ENCODE data around the gene PYCR2.
A peak's percentile ranks its signal among the peaks of the same experiment; 100 is the strongest.
"Not testable (repeated sequence)": the region's sequence is repeated elsewhere in the genome, so short reads cannot be mapped to it uniquely, and the experiment has no call there.

Gene PYCR2

DNA sequence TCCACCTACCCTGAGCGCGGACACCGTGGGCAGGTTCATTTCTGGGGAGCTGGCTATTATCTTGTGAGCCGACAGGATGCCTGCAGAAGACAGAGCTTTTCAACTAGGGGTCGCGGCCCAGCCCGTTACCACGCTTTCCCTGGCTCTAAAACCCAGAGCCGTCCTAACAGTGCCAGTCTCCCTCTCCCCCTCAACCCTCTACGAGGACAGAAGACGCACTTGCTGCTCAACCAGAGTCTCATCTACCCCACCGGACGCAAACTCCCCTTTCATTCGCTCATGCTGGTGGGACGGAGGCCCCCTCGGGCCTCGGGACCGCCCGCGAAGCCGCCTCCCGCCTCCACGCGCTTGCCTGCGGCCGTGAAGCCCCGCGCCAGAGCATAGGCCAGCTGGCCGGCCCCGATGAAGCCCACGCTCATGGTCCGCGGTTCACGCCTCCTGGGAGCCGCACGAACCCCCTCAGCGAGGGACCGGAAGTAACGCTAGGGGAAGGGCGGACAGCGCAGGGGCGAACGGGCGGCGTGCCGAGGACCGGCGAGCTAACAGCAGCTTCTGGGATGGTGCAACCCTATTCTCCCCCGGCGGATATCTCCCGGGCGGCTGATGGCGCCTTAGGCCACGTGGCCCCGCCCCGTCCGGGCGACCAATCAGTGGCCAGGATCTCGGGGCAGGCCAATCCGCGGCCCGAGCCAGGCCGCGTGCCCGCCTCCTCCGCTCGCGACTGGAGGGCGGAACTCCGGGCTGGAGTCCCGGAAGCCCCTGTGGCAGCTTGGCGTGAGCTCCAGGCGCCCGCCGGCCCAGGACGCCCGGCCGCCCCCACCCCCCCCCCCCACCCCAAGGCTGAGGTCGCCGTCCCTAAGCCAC, at the start of gene PYCR2:
TSS of gene PYCR2 (minus strand) at position 559 of the 864 bp plus-strand sequence. CDS start at position 419, 140 bp downstream.
- DNase-seq (ENCODE audit: low read depth), result peak; percentile 92

DNA sequence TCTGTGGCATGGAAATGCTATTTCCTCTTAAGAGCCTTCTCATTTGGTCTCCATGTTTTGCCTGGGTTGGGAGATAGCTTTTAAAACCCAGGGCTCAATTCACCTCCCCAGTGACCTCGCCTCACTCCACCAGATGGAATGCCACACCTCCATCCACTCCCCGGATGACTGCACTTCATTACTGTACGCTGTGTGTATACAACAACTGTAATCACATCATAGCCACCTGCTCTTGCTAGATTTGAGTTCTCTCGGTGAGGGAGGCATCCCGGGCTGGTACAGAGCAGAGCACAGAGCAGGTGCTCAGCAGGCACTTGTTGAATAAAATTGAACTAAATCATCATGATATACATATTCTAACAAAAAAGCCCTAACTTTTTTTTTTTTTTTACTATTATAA, 49.1 kb upstream of the PYCR2 start:
- no peak for DNase-seq (ENCODE audit: low read depth)

DNA sequence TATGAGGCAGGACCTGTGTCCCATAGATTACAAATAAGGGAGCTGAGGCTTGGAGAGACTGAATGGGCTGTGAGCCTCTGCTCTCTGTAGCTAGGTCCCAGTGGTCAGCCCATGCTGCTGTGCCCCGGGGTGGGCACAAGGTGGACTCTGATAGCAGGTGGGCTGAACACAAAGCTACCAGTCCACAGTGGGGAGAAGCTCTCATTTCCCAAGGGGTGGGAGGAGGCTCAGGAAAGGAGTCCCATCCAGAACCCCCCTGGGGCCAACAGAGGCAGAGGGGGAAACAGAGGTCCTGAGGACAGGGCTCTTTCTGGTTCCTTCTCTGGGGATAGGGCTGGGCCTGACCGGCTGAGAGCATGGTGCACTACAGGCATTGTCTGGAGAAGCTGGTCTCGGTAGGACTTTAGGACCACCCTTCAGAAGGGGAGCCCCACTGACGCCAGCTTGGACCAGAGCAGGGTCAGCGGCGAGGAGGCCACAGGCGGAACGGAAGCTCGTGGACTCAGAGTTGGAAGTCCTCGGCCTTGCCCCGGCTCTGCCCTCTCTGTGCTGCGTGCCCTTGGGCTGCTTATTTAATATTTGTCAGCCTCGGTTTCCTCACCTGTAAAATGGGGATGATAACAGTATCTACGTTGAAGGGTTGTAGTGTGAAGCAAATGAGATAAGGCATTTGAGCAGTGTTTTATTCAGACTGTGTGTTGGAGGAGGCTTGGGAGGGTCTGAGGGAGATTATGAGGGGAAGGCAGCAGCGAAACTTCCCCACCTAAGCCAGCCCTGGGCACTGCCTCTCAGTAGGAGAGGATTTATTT, 48.5 kb upstream of the PYCR2 start:
- no peak for DNase-seq (ENCODE audit: low read depth)

DNA sequence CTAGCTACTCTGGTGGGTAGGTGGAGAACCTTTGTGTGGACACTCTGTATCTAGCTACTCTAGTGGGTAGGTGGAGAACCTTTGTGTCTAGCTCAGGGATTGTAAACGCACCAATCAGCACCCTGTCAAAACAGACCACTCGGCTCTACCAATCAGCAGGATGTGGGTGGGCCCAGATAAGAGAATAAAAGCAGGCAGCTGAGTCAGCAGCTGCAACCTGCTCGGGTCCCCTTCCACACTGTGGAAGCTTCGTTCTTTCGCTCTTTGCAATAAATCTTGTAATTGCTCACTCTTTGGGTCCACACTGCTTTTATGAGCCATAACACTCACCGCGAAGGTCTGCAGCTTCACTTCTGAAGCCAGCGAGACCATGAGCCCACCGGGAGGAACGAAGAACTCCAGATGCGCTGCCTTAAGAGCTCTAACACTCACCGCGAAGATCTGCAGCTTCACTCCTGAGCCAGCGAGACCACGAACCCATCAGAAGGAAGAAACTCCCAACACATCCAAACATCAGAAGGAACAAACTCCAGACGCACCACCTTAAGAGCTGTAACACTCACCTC, 46.6 kb upstream of the PYCR2 start:
- DNase-seq (ENCODE audit: low read depth), result not testable (repeated sequence)

DNA sequence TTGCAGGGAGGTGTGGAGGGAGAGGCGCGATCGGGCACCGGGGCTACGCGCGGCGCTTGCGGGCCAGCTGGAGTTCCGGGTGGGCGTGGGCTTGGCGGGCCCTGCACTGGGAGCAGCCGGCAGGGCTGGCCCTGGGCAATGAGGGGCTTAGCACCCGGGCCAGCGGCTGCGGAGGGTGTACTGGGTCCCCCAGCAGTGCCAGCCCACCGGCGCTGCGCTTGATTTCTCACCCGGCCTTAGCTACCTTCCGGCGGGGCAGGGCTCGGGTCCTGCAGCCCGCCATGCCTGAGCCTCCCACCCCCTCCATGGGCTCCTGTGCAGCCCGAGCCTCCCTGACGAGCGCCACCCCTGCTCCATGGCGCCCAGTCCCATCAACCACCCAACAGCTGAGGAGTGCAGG, 45.7 kb upstream of the PYCR2 start:
- DNase-seq (ENCODE audit: low read depth), result not testable (repeated sequence)

DNA sequence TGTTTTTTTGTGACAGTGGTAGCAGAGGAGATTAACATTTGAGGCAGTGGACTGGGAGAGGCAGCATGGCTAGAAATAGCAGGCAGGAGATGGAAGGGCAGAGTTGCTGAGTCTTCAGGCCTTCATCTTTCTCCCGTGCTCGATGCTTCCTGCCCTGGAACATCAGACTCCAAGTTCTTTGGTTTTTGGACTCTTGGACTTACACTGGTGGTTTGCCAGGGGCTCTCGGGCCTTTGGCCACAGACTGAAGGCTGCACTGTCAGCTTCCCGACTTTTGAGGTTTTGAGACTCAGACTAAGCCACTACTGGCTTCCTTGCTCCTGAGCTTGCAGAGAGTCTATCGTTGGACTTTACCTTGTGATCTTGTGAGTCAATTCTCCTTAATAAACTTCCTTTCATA, 41.2 kb upstream of the PYCR2 start:
- no peak for DNase-seq (ENCODE audit: low read depth)

DNA sequence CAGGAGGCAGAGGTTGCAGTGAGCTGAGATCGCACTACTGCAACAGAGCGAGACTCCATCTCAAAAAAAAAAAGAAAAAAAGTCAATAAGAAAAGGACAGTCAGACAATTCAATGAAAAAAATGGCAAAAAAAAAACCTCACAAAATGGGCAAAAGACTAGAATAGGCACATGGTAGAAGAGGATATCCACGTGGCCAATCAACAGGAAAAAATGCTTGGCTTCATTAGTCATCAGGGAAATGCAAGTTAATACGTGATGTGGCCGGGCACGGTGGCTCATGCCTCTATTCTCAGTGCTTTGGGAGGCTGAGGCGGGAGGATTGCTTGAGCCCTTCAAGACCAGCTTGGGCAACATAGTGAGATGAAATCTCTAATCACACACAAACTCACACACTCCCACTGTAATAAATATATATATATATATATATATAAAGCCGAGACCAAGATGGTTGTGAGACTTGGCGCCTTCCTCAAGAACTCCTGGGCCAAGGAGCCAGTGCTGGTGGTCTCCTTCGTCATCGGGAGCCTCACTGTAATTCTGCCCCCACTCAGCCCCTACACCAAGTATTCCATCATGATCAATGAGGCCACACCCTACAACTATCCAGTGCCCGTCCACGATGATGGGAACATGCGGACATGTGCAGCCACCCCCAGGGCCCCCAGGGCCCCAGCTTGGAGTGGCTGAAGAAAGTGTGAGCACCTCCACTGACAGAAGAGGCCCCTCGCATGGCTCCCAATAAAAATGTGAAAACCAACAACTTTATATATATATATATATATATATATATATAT, 39.9 kb upstream of the PYCR2 start:
- DNase-seq (ENCODE audit: low read depth), result no peak

DNA sequence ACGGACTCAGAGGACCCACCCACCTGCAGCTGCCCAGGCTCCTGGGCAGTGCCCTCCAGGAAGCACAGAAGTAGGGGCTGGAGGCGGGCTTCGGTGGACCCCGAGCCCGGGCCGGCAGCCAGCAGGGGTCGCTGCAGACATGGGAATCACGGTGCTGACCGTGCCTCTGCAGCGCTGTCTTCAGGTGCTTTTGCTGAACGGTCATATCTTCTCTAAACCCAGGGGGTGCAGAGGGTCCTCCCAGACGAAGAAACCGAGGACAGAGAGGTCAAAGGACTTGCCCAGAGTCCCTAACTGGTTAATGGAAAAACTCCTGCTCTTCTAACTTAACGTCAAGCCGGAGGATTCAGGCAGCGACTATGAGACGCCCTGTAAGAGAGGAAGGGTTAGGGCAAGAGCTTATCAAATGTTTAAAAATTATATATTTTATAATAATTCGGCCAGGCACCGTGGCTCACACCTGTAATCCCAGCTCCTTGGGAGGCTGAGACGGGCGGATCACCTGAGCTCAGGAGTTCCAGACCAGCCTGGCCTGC, 38.5 kb upstream of the PYCR2 start:
- DNase-seq (ENCODE audit: low read depth), result peak; percentile 29

DNA sequence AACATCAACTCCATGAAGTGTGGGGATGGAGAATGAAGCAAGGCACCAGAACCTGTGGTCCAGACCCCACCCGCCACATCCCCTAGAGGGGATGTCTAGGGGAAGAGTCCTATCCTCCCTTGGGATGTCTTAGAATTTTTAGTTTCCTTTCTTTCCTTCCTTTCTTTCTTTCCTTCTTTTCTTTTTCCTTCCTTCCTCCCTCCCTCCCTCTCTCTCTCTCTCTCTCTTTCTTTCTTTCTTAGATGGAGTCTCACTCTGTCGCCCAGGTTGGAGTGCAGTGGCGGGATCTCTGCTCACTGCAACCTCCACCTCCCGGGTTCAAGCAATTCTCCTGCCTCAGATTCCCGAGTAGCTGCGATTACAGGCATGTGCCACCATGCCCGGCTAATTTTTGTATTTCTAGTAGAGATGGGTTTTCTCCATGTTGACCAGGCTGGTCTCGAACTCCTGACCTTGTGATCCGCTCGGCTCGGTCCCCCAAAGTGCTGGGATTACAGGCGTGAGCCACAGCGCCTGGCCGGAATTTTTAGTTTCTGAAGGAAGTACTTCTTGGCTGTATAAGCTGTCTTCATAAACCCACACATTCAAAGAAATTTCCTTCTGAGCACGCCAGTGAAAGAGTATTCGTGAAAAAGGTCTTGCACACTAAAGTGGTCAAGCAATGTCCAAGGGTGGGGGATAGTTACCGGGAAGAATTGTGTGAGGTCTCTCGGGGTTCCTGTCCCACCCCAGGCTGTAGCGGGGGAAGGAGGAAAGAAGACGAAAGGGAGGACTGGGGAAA, 37.8 kb upstream of the PYCR2 start:
- DNase-seq (ENCODE audit: low read depth), result no peak

DNA sequence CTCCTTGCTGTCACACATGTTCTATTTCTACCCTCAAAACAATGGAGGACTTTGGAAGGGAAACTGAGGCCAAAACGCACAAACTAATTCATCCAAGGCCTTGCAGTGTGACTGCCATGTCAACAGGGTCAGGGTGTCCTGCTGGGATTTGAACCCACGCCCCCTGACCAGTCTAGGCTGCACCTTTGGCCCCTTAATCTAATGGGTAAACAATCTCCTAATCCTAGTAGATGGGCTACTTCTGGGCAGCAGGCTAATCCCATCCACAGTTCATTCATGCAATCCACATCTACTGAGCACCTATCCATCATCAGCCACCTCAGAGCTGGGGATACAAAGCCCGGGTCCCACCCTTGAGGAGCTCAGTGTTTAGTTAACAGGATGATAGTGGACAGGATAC, 34.0 kb upstream of the PYCR2 start:
- DNase-seq (ENCODE audit: low read depth), result no peak

DNA sequence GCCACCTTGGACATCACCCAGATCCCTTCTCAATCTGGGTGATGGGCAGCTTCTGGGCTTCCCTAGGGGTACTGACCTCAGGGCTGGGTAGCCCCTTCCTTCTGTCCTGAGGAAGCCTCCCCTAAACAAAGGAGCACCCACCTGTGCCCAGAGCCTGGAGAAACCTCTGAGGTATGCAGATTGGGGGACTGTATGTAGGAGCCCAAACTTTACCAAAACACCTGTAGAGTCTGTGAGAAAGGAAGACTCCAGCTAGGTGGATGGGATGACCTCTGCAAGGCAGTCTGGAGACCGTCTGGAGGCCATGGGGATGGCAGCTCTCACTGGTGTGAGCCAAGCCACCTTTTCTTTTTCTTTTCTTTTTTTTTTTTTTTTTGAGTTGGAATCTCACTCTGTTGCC, 30.7 kb upstream of the PYCR2 start:
- DNase-seq (ENCODE audit: low read depth), result no peak

DNA sequence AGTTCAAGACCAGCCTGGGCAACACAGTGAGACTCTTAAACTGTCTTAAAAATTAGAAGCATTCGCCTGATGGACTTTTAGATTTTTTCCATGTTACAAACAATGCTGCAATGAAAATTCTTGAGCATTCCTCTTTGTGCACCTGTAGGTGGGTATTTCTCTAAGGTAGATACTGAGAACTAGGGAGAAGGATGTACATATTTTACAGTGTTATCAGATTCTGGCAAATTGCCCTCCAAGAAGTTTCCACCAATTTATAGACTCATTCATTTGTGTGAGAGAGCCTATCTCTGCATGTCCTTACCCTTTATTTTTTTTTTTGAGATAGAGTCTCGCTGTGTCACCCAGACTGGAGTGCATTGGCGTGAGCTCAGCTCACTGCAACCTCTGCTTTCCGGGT, 29.3 kb upstream of the PYCR2 start:
- no peak for DNase-seq (ENCODE audit: low read depth)

DNA sequence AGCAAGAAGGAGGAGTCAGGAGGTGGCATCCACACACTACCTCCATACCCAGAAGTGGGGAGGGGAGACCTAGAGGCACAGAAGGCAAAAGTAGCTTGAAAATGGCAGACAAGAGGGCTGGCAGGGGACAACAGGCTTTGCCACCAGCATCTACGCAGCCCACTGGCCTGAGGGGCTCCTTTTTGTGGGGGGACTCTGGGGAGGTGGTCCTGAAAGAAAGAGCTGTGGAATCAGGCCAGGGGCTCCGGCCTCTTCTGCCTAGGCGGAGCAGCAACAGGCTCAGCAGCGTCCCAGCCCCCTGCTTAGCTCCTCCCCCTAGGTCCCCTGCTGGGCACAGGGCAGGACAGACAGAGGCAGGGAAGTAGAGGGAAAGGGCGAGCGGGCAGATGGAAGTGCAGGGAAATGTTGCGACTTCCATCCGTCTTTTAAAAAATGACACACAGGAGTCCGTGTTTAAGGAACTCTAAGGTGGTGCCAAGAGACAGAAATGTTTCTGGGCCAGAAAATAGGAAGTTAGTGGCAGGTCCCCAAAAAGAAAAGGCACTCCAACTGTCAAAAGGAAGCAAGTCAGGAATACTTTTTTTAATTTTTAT, 27.0 kb upstream of the PYCR2 start:
- no peak for DNase-seq (ENCODE audit: low read depth)

DNA sequence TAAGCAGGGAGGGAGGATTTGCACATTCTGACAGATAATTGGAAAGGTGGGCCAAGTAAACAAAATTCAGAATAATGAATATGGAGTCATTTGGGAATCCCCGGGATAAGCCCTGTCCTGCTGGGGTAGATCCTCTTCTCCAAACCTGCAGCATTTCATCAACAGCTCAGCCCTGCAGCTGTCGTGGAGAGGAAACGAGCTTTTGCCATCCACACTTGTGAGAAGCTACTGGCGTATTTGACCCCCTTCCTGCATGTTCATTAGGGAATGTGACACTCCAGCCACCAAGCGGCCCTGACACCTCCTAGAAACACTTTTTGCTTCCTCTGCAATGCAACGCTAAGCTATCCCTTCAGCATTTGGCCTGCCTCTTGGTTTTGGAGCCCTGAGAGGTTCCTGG, 25.0 kb upstream of the PYCR2 start:
- DNase-seq (ENCODE audit: low read depth), result no peak

DNA sequence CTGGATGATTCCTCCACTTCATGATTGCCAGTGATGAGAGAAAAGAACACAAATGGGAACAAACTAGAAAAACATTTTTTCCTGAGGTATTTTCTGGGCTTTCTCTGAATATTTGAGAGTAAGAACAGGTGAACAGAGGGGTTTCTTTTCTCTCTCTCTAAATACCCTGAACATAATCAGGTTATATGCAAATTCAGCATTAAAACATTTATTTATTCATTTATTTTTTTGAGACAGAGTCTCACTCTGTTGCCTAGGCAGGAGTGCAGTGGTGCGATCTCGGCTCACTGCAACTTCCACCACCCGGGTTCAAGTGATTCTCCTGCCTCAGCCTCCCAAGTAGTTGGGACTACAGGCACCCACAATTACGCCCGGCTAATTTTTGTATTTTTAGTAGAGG, 22.8 kb upstream of the PYCR2 start:
- no peak for DNase-seq (ENCODE audit: low read depth)

DNA sequence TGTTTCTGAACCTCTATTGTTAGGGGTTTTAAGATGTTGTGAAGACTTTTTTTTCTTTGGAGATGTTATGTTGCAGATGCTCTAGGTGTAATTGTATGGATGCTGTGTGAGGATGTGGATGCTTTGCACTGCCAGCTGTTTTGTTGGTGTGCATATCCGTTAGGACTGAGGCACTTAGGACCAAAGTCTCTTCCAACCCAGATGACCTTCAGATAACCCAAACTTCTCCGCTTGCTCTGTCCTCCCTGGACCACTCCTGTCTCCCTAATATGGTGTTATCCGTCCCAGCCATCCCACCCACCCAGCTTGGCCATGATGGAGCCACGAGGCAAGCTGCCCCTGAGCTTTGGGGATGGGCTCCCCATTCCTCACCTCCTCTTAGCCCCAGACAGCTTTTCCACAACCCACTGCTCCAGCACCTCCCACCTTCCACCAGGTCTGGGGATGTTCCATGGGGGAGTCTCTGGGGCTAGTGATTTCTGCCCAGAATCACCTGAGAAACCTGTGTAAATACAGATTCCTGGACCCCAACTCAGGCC, 22.1 kb upstream of the PYCR2 start:
- no peak for DNase-seq (ENCODE audit: low read depth)

DNA sequence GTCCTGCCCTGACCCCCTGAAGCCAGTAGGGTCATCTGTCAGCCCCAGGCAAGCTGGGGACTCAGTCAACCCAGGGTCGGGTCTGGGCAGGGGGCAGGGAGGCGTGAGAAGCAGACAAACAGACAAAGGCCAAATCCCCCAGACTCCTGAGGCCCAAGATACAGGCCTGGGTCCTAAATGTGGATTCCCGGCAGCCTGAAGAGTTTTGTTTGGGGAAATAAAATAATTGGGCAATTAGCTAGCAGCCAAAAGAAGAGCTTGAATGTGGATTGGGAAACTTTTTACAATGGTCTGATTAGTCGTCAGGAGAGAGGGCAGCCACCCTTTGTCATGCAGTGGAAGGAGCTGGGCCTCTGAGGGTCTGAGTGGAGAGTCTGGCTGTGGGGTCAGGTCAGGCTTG, 21.5 kb upstream of the PYCR2 start:
- no peak for DNase-seq (ENCODE audit: low read depth)

DNA sequence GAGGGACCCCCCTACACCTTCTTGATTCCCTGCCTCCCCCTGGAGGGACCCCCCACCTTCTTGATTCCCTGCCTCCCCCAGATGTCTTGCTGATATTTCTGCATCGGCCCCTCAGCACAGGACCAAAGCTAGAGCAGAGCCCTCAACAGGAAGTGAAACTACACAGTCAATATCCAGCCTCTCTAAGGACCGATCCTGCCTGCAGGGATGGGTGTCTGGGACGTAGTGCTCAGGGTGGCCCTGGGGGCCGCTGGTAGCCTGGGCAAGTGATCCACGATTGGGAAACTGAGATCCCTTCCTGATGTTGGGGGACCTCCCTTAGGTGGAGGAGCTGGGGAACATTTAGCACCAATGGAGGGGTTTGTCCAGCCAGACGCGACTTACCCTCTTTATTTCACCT, 20.9 kb upstream of the PYCR2 start:
- DNase-seq (ENCODE audit: low read depth), result no peak

DNA sequence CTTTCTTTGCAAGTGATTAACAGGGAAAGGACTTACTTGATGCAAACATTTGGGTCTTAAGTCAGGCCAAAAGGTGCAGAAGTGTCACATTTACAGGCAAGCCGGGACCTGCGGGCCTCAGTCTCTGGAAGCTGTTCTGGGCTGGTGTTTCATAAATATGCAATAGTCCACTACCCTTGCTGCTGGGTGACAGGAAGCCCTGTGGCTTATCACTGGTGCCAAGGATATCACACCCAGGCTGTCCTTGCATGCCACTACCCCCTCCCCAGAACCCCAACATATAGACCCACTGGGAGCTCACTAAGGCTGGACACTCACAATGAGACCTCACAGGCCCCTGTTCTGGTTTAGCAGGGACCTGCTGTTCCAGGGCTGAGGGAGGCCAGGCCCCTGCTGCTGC, 20.3 kb upstream of the PYCR2 start:
- no peak for DNase-seq (ENCODE audit: low read depth)

DNA sequence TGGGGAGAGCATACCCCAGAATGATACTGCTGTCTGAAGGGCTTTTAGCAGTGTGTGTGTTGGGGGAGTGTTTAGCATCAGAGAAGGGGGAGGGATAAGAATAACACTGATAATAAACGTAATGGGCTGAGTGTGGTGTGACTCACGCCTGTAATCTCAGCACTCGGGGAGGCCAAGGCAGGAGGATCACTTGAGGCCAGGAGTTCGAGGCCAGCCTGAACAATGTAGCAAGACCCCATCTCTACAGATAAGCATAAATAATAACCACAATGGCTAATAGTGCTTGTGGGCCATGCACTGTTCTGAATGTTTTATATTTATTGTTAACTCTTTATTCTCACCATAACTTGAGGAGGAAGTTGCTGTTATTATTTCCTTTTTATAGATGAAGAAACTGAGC, 19.5 kb upstream of the PYCR2 start:
- DNase-seq (ENCODE audit: low read depth), result no peak
